ENCODE results near the gene CCDC149. TPM values are rescaled to one million over a fixed set of nuclear protein-coding genes. Genes with fewer than 3 reads are reported as not detected.

Gene CCDC149
- total RNA-seq, 1 experiment from 2014 or later: 5.3 TPM

- no peaks in the 10 kb centered on the region for H3K27me3 ChIP-seq (ENCODE audit: insufficient read depth, low read length)
- no peak overlapping the region for H3K9ac ChIP-seq (ENCODE audit: low read length)
- no TSS peak for BruUV-seq (replicated peaks)
- no peaks in the 10 kb centered on the region for H3K36me3 ChIP-seq (ENCODE audit: control insufficient read depth in 1 of 2, insufficient read depth in 2 of 2, low read length in 2 of 2)
- H3K9me2 ChIP-seq (ENCODE audit: insufficient read depth): no peaks in the 10 kb centered on the region
- no peak overlapping the region for H3K4me3 ChIP-seq (replicated peaks in 1 of 2; ENCODE audit: low read depth in 1 of 2, low read length in 2 of 2)
- no peaks in the 10 kb centered on the region for H3K79me2 ChIP-seq (ENCODE audit: insufficient read depth, low read length)
- no peaks in the 10 kb centered on the region for H3K9me3 ChIP-seq (ENCODE audit: control insufficient read depth in 1 of 2, insufficient read depth in 1 of 2, low read depth in 1 of 2, low read length in 2 of 2)
- CTCF ChIA-PET: no interaction called here
- TF ChIP-seq FOSL1 (IDR thresholded peaks at IDR 0.05; ENCODE audit: low read depth) (no peak), YY1 (IDR thresholded peaks at IDR 0.05; ENCODE audit: extremely low read depth, insufficient replicate concordance, low read depth, low read length) (no peak), SIN3A (IDR thresholded peaks at IDR 0.05; ENCODE audit: low read depth) (no peak), POLR2A (IDR thresholded peaks at IDR 0.05; ENCODE audit: borderline replicate concordance, extremely low read depth, insufficient read depth, insufficient read length) (no peak), EZH2 (IDR thresholded peaks at IDR 0.05) (no peak), SRF (IDR thresholded peaks at IDR 0.05; ENCODE audit: low read depth) (no peak), EGR1 (IDR thresholded peaks at IDR 0.05; ENCODE audit: low read depth) (no peak), ATF3 (IDR thresholded peaks at IDR 0.05) (no peak), CTCF (IDR thresholded peaks at IDR 0.05 in 2 of 3, conservative IDR thresholded peaks at IDR 0.05 in 1 of 3; ENCODE audit: borderline replicate concordance in 1 of 3, insufficient read depth in 1 of 3, low read depth in 2 of 3, low read length in 2 of 3) (no peak)
- POLR2A ChIA-PET: no interaction called here
- no peak overlapping the region for H3K4me2 ChIP-seq (ENCODE audit: low read length)
- ATAC-seq: no peak
- no peak overlapping the region for H2AFZ ChIP-seq (ENCODE audit: low read depth, low read length, poor library complexity, severe bottlenecking)
- DNase-seq (ENCODE audit: low read depth, low spot score): no peak
- intact Hi-C loops (cut with micrococcal nuclease): no loop called here
- no peaks in the 10 kb centered on the region for H3K4me1 ChIP-seq (ENCODE audit: control insufficient read depth in 1 of 2, insufficient read depth in 2 of 2, low read length in 2 of 2)
- H4K20me1 ChIP-seq (ENCODE audit: insufficient read depth): no peaks in the 10 kb centered on the region
- RAD21 ChIA-PET (ENCODE audit: low non-redundant PET in 1 of 2, low total read pairs in 2 of 2, uncharacterized antibody in 2 of 2, unreplicated experiment in 2 of 2): no interaction called here
- H3K27ac ChIP-seq (ENCODE audit: low read depth, low read length): no peak overlapping the region
Measured at GRCh38 chr4:24881508-24882196, 31.2 kb downstream of the CCDC149 start.
